Upper lobe of left lung (tissue), 4 donors: ENCODE data around the gene SERHL2.

Experiments
- EP300 ChIP-seq, 4 donors: sonication (generic); formaldehyde crosslinking; IDR thresholded peaks; one replicate each; pipeline ENCODE4 v1.5.1; 2017; ENCODE audit warnings: antibody characterized with exemption in 4 of 4, control low read depth in 2 of 4
- POLR2A ChIP-seq, 4 donors: fragments of 450-650 bp; IDR thresholded peaks; one replicate each; pipeline ENCODE4 v1.5.1; 2016 to 2017; ENCODE audit warnings: antibody characterized with exemption in 4 of 4, mild to moderate bottlenecking in 2 of 4
- TF ChIP-seq, protein P1 (sequence below), 6 experiments: fragments of 450-650 bp in 4 of 6; fragments of 200-600 bp in 2 of 6; sonication (generic) in 2 of 6; IDR thresholded peaks; one replicate each; pipeline ENCODE4 v1.5.1; 2016 to 2019; ENCODE audit warnings: antibody characterized with exemption in 6 of 6

GRCh38 chr22:42585096-42585495, 31.3 kb downstream of the SERHL2 start:
- TF ChIP-seq, protein P1, sequence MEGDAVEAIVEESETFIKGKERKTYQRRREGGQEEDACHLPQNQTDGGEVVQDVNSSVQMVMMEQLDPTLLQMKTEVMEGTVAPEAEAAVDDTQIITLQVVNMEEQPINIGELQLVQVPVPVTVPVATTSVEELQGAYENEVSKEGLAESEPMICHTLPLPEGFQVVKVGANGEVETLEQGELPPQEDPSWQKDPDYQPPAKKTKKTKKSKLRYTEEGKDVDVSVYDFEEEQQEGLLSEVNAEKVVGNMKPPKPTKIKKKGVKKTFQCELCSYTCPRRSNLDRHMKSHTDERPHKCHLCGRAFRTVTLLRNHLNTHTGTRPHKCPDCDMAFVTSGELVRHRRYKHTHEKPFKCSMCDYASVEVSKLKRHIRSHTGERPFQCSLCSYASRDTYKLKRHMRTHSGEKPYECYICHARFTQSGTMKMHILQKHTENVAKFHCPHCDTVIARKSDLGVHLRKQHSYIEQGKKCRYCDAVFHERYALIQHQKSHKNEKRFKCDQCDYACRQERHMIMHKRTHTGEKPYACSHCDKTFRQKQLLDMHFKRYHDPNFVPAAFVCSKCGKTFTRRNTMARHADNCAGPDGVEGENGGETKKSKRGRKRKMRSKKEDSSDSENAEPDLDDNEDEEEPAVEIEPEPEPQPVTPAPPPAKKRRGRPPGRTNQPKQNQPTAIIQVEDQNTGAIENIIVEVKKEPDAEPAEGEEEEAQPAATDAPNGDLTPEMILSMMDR (IDR thresholded peaks at IDR 0.05) = no peak
- no peak for TF ChIP-seq EP300 (IDR thresholded peaks at IDR 0.05)
- TF ChIP-seq POLR2A (IDR thresholded peaks at IDR 0.05) = no peak
